Loucy (cell line): ENCODE measurements around the gene FOXG1.

Experiments used
- H2AFZ ChIP-seq: fragments of 200-600 bp; sonication (generic); 2 replicates; pipeline ENCODE4 v1.6.0; 2016; ENCODE audit warnings: antibody characterized with exemption, mild to moderate bottlenecking, low read length, moderate library complexity
- H3F3A ChIP-seq: fragments of 200-600 bp; 2 replicates; pipeline ENCODE4 v1.6.0; 2016; ENCODE audit warnings: antibody characterized with exemption, low read depth, mild to moderate bottlenecking
- H3K27me3 ChIP-seq: fragments of 200-600 bp; sonication (generic); 2 replicates; pipeline ENCODE4 v1.6.1; 2014; ENCODE audit warnings: low read length, mild to moderate bottlenecking; ENCODE audit not compliant: insufficient read depth, poor library complexity, severe bottlenecking
- H3K36me3 ChIP-seq: fragments of 200-600 bp; sonication (generic); 2 replicates; pipeline ENCODE4 v1.6.1; 2016; ENCODE audit warnings: low read length; ENCODE audit not compliant: insufficient read depth
- H3K4me1 ChIP-seq: fragments of 200-600 bp; sonication (generic); 2 replicates; pipeline ENCODE4 v1.5.1; 2014; ENCODE audit warnings: low read length, mild to moderate bottlenecking; ENCODE audit not compliant: insufficient read depth, poor library complexity, severe bottlenecking
- H3K4me2 ChIP-seq: fragments of 200-600 bp; sonication (generic); 2 replicates; pipeline ENCODE4 v1.6.0; 2014; ENCODE audit warnings: antibody characterized with exemption, low read length, low read depth, mild to moderate bottlenecking; ENCODE audit not compliant: poor library complexity, severe bottlenecking
- H3K4me3 ChIP-seq: fragments of 200-600 bp; sonication (generic); 2 replicates; pipeline ENCODE4 v1.5.1; 2014; ENCODE audit warnings: low read length, mild to moderate bottlenecking, mixed read lengths; ENCODE audit not compliant: poor library complexity, severe bottlenecking
- H3K79me2 ChIP-seq: fragments of 200-600 bp; sonication (generic); 2 replicates; pipeline ENCODE4 v1.6.1; 2014; ENCODE audit warnings: low read length; ENCODE audit not compliant: insufficient read depth
- H3K9ac ChIP-seq: fragments of 200-600 bp; sonication (generic); 2 replicates; pipeline ENCODE4 v1.6.0; 2014; ENCODE audit warnings: mild to moderate bottlenecking, low read depth, low read length, moderate library complexity; ENCODE audit not compliant: poor library complexity, severe bottlenecking
- H3K9me2 ChIP-seq: fragments of 200-600 bp; sonication (generic); replicated peaks from 2 replicates; pipeline ENCODE4 v1.6.1; 2016; ENCODE audit warnings: low read depth, low read length, mixed read lengths
- H3K9me3 ChIP-seq: fragments of 200-600 bp; sonication (generic); 2 replicates; pipeline ENCODE4 v1.6.1; 2014; ENCODE audit warnings: mild to moderate bottlenecking, antibody characterized with exemption, low read length, low read depth; ENCODE audit not compliant: insufficient read depth
- H4K20me1 ChIP-seq: fragments of 200-600 bp; sonication (generic); 2 replicates; pipeline ENCODE4 v1.6.0; 2014; ENCODE audit warnings: antibody characterized with exemption, low read length, mild to moderate bottlenecking; ENCODE audit not compliant: insufficient read depth, poor library complexity, severe bottlenecking
- CTCF ChIP-seq: fragments of 200-600 bp; sonication (generic); conservative IDR thresholded peaks from 2 replicates; pipeline ENCODE4 v1.5.1; 2014; ENCODE audit warnings: mild to moderate bottlenecking, antibody characterized with exemption, low read length
- EZH2phosphoT487 ChIP-seq: fragments of 200-600 bp; IDR thresholded peaks from 2 replicates; pipeline ENCODE4 v1.6.1; 2018; ENCODE audit warnings: antibody characterized with exemption, mild to moderate bottlenecking, moderate library complexity, borderline replicate concordance

Gene FOXG1

GRCh38 chr14:28813810-28814209, 47.2 kb downstream of the FOXG1 start:
- Histone ChIP-seq H3K4me2 (no peak overlapping the region), H3K4me3 (no peak overlapping the region), H3K9me3 (no peaks in the 10 kb centered on the region), H3F3A (no peaks in the 10 kb centered on the region), H3K79me2 (no peaks in the 10 kb centered on the region), H2AFZ (no peak overlapping the region), H3K4me1 (no peaks in the 10 kb centered on the region), H3K9me2 (no peaks in the 10 kb centered on the region), H4K20me1 (no peaks in the 10 kb centered on the region), H3K27me3 (no peaks in the 10 kb centered on the region), H3K9ac (no peak overlapping the region), H3K36me3 (no peaks in the 10 kb centered on the region)
- TF ChIP-seq EZH2phosphoT487 = no peak
- TF ChIP-seq CTCF = no peak
